GM21737 (cell line): ENCODE data around the gene SLC48A1.
A peak's percentile ranks its signal among the peaks of the same experiment; 100 is the strongest.

Source experiments
- ATAC-seq: cut with Tn5 transposase; IDR thresholded peaks from one replicate; pipeline ENCODE4 v1.9.1; 2021; ENCODE audit warnings: mild to moderate bottlenecking, moderate library complexity; ENCODE audit not compliant: unreplicated experiment

The SLC48A1 gene

DNA sequence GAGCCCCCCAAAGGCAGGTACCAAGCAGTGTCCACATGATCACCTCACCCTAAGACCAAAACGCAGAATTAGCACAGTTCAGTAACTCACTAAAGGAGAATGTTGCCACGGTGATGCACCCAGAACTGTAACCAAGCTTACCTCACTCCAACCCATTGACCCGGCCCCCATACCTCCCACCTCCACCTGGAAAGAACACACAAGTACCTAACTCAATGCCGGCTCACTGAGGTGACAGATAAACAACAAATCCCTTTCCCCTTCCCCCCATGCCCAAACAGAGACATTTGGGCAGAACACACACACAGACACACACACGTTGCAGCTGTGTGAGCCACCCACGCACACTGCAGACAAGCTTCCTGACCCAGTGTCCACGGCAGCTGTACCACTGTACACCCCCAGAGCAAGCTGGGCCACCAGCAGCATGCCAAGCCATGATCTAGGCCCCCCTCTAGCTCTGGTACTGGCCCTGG, 15.6 kb upstream of the SLC48A1 start:
- ATAC-seq: no peak

DNA sequence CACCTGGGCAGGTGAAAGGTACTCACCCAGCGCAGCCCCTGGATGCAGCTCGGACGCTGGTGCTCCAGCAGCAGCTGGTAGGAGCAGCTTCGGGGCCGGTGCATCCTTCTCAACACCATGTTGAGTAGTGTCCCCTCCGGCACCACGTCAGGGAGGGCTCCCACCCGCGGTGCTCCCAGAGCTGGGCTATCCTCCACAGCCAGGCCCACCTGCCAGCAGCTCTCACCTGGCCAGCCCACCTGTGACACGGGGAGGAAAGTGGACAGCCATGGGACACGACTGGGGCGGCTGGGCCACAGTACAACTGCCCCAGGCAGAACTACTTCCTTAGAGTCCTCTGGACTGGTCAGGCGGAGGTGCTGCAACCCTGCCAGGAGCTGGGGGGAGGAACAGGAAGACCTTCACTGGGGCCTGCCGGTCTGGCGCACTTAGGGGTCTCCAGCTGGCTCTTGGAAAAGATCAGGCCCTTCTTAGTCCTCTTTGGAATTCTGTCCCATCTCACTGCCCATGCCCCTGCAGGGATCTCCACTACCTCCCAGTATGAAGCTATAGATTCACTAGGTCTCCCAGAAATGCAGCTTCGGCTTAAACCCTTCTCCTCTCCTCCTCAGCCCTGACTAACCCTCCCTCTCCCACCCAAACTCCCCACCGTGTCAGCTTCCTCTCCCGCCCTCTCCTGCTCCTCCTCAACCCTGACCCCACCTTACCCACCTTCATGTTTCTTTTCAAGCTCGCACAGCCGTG, 15.0 kb upstream of the SLC48A1 start:
- ATAC-seq: no peak

DNA sequence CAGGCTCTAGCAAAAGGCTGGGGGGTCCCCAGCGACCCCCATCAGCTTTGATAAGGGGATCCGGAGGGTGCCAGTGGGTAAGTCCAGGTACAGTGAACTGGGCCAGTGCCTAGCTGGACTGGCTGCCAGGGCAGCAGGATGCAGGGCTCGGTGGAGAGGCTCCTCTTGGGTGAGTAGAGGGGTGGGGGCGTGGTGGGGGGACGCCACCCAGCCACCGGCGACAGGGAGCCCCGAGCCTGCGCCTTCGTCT, 14.5 kb upstream of the SLC48A1 start:
- no peak for ATAC-seq

DNA sequence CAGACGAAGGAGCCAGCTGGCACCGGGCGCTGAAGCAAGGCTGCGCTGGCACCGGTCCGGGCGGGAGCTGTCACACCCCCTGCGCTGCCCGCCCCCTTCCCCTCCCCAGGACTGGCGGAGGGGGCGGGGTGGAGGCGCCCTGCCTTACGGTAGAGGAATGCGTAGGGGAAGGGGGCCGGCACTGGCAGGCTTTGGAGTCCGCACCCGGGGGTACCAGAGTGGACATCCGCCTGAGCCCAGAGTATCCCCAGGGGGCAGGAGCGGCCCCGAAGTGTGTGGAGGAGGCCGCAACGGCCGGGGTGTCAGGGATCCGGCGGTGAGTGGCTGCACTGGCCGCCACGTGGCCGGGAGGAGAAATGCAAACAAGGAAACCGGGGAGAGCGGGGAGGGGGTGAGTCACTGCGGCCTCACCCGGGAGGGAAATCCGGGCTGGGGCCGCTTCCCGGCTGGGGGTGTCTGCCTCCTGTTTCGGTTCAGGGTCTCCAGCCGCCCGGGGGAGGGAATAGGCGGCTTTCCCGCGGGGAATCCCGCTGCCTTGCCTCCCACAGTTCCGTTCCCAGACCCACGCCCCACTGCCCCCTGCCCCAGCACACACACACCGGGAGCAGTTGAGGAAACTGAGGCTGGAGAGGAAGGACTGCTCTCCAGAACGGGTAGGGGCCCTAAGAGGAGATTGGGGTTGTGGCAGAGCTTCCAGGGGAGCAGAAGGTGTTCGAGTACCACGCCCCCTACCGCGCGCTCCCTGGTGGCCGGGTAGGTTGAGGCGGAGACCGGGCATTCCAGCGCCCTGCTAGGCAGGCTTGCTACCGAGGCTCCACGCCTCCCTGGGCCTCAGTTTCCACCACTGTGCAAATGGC, 14.0 kb upstream of the SLC48A1 start, which contains the start of gene RAPGEF3:
Gene RAPGEF3, minus strand, starts transcription at position 47 of the 857 bp plus-strand sequence. CDS start 324 bp downstream, outside the sequence.
- ATAC-seq: peak; percentile 60

DNA sequence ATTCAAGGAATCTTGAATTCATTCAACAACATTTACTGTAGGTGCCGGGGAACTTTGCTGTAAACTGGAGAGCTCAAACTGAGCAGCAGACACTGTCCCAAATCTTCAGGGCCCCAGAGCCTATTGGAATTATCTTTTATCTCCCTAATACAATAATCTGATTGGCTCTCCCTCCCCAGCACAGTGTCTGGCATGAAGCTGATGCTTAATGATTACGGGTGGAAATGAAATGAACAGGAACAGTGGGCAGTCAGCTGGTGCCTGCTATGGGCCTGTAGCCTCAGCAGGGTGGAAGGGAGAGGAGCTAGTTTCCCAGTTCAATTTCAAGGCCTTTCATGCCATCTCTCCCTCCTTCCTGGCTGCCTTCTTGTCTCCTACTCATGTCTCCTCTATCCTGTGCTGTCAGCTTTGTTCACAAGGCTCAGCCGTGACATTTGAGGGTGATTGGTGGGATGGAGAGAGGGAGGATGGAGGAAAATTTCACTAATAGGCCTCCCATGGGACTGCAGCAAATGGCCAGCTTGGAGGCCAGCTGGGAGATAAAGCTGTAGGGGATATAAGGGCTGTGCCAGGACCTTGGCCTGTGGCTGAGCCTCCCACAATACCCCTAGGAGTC, 10.1 kb upstream of the SLC48A1 start:
- no peak for ATAC-seq

DNA sequence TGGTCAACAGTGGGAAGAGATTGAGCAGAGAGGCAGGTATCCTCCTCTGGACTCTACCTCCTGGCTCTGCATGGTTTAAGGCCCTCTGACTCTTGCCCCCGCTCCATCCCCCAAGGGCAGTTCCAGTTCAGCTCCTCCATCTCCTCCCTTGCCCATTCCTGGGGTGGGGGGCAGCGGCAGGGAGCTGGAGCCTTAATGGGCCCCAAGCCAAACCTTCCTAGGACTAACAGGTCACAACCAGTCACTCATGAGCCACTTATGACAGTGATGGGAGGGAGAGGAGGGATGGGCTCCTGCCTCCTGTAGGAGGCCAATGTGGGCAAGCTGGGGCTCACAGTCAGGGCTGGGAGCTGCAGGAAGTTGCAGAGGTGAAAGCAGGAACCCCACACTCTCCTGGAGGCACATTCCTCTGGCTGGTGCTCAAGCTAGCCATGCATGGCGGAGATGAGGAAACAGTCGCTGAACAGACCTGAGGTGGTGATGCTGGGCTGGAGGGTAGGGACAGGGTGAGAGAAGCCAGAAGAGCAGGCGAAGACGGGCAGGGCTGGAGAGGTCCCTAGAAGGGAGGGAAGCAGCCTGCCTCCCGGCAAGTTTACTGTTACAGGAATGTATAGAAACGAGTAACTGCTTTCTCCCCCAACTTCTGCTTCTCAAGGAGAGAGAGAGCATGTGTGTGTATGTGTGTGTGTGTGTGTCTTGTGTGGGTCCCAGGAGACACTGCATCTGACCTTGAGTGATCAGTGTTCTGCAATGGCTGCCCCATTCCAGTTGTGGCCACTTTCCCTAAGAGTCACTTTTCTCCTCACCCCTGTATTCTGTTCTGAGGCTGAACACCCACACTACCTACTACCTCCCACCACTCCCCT, 9.3 kb upstream of the SLC48A1 start:
- no peak for ATAC-seq

DNA sequence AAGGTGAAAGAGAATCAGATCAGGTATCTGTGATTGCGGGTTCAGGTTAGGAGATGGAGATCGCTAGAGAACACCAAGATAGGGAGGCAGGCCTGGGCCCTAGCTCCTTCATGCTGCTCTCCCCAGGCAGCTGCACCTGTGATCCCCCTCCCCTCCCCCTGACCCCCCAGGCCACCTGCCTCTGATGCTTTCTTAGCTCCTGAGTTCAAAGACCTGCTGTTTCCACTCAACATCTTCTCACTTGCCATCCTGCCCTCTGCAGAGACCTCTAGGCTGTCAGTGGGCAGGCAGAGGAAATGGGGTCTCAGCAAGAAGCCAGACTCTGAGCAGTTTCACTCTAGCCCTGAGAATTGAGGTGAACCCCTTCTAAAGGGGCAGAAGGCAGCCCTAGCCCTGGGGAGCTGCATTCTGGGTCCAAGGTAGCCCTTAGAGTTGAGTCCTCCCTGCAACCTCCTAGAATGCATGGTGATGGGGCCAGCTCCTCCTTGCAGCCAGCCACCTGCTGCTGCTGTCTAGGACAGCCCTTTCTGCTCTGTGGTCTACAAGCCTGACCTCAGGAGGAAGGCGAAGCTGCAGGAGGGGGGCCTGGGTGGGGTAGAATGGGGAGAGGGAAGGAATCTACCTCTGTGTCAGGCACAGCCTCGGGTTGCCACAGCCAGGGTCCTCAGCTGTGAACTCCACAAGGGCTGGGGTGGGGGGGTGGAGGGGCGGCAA, 6.4 kb upstream of the SLC48A1 start:
- no peak for ATAC-seq

DNA sequence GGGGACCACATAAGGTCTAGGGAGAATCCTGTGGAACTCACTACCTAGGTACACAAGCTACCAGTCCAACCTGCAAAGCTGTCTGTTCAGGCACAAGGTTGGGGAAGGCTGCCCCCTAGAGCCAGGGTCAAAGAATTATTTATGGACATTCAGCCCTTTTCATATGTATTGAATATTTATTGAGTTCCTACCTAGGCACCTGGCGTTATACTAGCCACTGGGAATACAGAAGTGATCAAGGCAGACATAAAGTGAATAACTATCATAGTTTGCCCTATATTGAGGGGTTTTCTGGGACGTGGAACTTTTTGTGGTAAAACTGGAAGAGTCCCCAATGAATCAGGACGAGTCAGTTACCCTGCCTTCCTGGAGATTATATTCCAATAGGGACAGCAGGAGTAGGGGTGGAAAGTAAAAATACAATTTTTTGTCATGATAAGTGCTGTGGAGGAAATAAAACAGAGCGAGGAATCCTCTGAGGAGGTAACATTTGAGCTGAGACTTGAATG, 5.8 kb upstream of the SLC48A1 start:
- no peak for ATAC-seq

DNA sequence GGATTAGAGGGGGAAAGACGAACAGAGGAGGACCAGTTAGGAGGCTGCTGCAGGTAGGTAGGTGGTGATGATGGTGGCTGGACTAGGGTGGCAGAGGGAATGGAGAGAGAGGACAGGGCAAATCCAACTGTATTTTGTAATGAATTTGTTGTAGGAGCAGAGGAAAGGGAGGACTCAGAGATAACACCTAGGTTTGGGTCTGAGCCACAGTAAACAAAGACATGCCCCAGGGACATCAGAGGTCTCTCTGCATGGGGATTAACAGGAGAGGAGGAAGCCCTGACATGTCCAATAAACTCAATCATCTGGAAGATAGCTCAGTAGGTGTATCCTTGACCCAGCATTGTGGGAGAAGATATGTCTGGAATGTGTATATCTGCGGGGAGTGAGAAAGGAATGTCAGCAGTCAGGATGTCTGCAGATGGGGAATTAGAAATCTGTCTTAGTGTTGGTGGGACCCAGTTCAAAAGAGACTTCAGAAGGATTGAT, 4.7 kb upstream of the SLC48A1 start:
- ATAC-seq: no peak

DNA sequence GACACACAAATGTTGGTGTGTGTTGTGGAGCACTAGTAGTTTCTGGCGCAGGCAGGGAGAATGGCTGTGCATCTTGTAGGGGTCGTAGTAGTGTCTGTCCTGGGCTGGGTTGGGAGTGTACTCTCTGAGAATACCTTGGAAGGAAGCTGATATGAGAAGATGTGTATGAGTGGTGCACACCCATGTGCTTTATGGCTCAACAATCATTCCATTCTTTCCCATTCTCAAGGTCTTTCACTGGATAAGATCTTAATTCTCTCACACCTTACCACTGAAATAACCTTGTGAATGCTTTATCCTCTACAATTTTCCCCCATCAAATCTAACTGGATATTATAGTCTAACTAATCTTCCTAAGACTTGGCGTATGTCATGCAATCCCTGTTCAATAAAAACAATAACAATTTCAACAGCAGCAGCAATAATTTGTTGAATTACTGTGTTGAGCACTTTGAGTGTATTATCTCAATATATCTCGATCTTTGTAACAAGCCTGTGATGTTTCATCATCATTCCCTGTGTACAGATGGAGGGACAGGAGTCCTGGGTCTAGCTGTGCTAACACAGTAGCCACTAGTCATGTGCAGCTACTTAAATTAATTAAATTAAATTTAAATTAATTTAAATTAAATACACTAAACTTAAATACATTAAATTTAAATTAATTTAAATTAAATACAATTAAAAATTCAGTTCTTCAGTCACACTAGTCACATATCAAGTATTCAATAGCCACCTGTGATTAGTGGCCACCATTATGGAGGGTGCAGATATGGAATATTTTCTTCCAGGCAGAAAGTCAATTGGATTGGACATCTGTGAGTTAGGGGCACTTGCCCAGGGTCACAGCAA, 3.6 kb upstream of the SLC48A1 start:
- ATAC-seq: no peak

DNA sequence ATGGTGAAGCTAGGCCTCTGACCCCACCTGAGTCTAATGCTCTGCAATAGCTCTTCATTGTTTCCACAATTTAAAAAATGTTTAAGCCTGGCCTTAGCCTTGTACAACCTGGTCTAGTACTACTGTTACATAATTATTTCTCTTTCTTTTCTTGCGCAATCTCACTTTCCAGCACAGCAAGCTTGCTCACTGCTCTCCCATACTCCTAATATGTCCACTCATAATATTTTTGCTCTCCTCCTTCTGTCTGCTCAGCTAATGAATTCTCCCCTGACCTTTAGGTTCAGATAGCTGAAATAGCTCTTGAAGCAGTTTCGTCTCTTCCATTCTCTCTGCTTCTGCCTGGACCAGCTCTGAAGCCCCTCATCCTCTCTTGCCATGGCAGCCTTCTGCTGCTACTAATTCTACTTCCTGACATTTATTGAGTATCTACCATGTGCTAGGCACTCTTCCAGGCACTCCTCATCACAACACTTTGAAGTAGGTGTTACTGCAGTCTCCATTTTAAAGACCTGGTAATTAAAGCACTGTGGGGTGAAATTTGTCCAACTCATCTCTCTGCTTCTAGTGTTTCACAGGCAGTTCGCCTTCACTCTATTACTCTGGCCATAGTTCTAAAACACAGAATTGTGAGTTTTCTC, 2.8 kb upstream of the SLC48A1 start:
- no peak for ATAC-seq

DNA sequence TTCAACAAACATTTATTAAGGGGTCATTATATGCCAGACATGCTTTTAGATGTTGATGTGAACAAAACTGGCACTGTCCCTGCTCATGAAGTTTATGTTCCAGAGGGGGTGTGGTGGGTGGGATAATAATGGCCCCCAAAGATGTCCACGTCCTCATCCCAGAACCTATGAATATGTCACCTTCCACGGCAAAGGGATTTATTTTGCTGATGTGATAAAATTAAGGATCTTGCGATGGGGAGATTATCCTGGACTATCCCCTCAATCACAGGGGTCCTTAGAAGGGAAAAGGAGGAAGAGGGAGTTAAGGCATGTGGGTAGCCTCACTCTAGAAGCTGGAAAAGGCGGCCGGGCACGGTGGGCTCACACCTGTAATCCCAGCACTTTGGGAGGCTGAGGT, 1.7 kb upstream of the SLC48A1 start:
- no peak for ATAC-seq

DNA sequence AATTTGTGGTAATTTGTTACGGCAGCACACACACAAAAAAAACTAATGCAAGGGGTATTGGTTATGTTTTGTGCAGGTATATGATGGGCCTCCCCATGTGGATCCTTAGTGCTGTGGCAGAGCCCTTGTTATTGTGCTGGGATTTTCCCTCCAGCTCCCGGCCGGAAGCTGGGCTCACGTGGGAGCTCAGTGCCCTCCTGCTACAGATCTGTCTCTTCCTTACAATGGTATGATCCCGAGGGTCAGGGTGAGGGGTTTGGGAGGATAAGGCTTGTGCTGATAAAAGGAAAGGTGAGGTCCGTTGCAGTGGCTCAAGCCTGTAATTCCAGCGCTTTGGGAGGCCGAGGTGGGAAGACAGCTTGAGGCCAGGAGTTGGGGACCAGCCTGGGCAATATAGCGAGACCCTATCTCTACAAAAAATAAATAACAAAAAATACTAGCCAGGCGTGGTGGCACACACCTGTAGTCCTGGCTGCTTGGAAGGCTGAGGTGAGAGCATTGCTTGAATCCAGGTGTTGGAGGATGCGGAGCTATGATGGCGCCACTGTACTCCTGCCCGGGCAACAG, 861 bp upstream of the SLC48A1 start:
- ATAC-seq: no peak

DNA sequence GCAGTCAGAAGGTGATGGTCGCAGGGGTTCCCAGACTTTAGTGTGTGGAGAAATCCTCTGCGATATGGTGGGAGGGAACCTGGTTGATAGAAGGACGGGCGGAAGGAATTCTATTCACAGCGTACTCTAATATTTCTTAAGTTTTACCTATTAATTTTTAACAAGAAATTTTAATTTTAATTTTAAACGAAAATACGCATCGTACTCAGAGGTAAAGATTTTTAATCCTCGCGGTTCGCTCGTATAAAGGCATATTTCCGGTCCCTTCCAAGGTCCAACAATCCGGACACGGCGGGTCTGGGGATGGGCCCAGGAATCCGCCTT, 338 bp upstream of the SLC48A1 start:
- ATAC-seq: no peak

DNA sequence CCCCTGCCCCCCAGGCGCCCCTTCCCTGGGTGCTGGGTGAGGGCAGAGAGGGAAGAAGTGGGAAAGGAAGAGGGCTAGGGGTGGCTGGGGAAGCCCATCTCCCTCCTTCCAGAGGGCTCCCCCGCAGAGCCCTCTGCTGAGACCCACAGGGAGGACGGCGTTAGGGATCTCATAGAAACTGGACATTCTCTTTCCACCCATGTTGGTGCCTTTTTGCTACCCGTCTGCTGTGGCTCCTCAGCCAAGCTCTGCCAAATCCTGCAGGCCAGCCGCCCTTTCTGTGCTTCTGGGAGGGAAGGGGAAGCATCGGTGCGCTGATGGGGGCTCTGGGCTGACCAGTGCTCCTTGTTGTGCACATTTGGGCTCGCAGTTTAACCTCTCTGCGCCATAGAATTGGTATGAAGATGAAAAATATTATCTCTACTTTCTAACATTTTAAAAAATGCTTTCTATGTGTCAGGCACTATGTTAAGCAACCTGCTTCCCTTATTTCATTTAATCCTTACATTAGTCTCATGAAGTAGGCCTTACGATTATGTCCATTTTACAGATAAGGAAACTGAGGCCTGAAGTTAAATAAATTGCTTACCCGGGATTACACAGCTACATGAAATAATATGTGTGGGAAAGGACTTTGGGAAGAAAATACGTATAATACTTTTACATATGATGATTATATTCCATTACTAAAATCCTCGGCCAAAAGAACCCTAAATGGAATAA, 981 bp downstream of the SLC48A1 start:
- ATAC-seq: no peak

DNA sequence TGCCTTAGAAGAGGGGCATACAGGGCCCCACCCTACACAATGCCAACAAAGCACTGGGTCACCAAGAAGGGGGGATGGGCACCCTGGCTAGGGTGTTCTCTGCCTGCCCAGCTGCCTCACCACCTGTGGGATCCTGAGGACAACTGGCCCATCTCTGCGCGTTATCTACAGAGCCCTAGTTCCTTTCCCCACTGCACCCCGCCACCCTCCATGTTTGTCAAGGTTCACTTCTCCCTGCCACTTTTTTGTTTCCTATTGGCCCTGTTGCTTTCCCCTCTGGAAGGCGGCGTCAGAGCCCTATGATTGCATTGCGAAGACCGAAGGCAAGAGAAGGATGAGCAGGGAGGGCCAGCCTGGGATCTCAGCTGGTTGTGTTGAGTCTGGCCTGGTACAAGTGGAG, 1.6 kb downstream of the SLC48A1 start:
- ATAC-seq: no peak

DNA sequence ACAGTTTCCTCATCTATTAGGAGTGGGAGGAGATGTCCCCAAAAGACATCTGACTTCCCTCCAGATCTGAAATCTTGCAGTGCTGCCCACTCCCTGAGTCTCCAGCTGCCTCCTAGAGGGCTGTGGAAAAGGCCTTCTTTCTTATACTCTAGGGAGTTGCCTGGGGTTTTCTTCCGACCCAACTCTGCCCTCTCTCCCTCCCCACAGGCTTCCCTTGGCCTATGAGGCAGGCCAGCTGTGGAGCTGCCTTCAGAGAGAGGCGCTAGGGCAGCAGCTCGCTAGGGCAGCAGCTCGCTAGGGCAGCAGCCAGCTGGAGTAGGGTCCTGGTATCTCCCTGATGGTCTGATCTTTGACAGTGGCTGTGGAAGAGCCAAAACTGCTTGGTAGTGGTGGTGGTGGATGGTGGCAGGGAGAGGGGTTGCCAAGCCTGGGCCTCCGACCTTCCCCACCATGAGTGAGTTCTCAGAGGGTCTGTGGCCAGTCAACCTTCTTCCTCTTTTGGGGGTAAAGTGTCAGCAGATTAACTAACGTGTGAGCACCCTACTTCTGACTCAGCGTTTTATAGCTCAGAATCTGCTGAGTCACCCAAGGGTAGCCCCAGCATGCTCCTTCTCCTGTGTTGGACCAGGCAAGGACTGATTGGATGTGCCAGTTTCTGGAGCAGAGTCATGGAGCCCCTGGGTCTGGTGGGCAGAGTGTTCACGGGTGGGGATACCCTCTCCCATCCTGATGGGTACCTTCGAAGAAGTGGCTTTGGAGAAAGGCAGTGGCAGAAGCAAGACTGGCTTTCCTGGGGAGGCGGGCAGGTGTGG, 2.3 kb downstream of the SLC48A1 start:
- no peak for ATAC-seq
